Suprapubic skin (tissue), 4 donors: ENCODE results near the gene KMT2B.

ENCODE experiments used
- EP300 ChIP-seq: sonication (generic); formaldehyde crosslinking; IDR thresholded peaks from one replicate; pipeline ENCODE4 v1.6.1; 2017; ENCODE audit warnings: antibody characterized with exemption
- POLR2A ChIP-seq, 2 donors: fragments of 450-650 bp; IDR thresholded peaks; one replicate each; pipeline ENCODE4 v1.6.1; 2017; ENCODE audit warnings: antibody characterized with exemption in 2 of 2, mild to moderate bottlenecking in 2 of 2, moderate library complexity in 2 of 2
- POLR2AphosphoS5 ChIP-seq, 3 donors: sonication (generic); formaldehyde crosslinking; IDR thresholded peaks; one replicate each; pipeline ENCODE4 v1.6.1; 2017; ENCODE audit warnings: antibody characterized with exemption in 3 of 3
- TF ChIP-seq, protein P1 (sequence below), 2 donors: fragments of 200-600 bp in 1 of 2; fragments of 450-650 bp in 1 of 2; sonication (generic) in 1 of 2; IDR thresholded peaks; one replicate each; pipeline ENCODE4 v1.5.1; 2016 to 2019; ENCODE audit warnings: antibody characterized with exemption in 2 of 2, mild to moderate bottlenecking in 1 of 2, moderate library complexity in 1 of 2

DNA sequence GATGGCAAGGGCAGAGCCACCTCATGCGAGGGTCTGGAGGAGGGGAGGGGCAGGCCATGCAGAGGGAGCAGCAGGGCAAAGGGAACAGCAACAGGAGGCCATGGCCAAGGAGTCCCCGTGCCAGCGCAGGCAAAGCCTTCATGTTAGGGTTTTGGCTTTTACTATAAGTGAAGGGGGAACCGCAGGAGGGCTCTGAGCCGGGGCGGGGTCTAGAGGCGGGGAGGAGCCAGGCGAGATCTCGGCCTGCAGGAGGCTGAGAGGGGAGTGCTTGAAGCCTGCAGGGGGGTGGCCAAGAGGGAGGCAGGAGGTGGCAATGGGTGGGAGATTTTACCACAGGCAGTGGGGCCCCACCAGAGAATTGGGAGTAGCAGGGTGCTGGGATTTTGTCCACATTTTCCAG is 63.8 kb downstream of the KMT2B start:
- TF ChIP-seq, protein P1, sequence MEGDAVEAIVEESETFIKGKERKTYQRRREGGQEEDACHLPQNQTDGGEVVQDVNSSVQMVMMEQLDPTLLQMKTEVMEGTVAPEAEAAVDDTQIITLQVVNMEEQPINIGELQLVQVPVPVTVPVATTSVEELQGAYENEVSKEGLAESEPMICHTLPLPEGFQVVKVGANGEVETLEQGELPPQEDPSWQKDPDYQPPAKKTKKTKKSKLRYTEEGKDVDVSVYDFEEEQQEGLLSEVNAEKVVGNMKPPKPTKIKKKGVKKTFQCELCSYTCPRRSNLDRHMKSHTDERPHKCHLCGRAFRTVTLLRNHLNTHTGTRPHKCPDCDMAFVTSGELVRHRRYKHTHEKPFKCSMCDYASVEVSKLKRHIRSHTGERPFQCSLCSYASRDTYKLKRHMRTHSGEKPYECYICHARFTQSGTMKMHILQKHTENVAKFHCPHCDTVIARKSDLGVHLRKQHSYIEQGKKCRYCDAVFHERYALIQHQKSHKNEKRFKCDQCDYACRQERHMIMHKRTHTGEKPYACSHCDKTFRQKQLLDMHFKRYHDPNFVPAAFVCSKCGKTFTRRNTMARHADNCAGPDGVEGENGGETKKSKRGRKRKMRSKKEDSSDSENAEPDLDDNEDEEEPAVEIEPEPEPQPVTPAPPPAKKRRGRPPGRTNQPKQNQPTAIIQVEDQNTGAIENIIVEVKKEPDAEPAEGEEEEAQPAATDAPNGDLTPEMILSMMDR (IDR thresholded peaks at IDR 0.05): no peak
- no peak for TF ChIP-seq EP300
- TF ChIP-seq POLR2A (IDR thresholded peaks at IDR 0.05): no peak
- no peak for TF ChIP-seq POLR2AphosphoS5 (IDR thresholded peaks at IDR 0.05)
